DND-41 (cell line): ENCODE measurements around the gene RGS17.

ENCODE experiments used
- CTCF ChIP-seq: IDR thresholded peaks from 2 replicates; pipeline ENCODE4 v1.5.1; 2012; ENCODE audit warnings: borderline replicate concordance, low read length, moderate library complexity, mild to moderate bottlenecking; ENCODE audit not compliant: poor library complexity, severe bottlenecking; ENCODE audit errors: extremely low read depth
- EZH2 ChIP-seq: IDR thresholded peaks from 3 replicates; pipeline ENCODE4 v1.6.1; 2012; ENCODE audit warnings: borderline replicate concordance, low read depth, mild to moderate bottlenecking, moderate library complexity, low read length, inconsistent platforms; ENCODE audit not compliant: severe bottlenecking

- TF ChIP-seq CTCF, result no peak
- no peak for TF ChIP-seq EZH2
These were observed 43.6 kb downstream of the RGS17 start for GRCh38 chr6:153087436-153087835.
